NCI-H1417 (cell line): Measurements from ENCODE around the gene POU2F3.
A peak's percentile ranks its signal among the peaks of the same experiment; 100 is the strongest.

Experiments
- DNase-seq, 3 experiments: peaks; one replicate each; lab custom pipeline; 2025; lab: John Stamatoyannopoulos, UW

Gene POU2F3

DNA sequence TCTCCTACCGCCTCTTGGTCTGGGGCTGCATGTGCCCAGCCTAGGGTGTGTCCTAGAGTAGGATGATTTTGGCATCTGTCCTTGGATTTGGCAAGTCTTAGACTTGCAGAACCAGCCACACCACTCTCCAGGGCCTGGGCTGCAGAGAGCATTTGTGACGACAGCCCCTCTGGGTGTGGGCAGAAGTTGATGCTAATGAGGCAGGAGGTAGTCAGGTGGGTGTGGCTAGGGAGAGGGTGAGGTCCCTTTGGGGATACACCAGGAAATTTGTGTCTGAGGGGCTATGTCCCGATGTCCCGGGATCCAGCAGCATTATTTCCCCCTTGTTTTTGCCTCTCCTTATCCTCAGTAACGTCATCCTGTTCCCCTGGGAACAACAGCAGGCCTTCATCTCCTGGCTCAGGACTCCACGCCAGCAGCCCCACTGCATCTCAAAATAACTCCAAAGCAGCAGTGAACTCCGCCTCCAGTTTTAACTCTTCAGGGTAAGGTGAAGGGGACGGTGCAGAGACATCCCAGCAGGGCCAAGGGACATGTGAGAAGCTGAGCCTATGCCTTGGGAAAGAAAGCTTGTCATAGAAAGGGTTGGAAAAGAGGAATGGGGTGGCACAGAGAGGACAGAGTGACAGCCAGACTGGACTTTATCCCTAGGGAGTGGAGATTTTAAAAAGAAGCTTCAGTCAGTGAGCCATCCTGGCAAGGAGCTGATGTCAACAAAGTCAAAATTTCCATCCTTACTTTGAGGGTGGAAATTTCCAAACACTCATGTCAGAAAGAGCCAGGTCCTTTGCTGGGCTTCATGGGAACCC is 77.1 kb downstream of the POU2F3 start:
- DNase-seq: no peak

DNA sequence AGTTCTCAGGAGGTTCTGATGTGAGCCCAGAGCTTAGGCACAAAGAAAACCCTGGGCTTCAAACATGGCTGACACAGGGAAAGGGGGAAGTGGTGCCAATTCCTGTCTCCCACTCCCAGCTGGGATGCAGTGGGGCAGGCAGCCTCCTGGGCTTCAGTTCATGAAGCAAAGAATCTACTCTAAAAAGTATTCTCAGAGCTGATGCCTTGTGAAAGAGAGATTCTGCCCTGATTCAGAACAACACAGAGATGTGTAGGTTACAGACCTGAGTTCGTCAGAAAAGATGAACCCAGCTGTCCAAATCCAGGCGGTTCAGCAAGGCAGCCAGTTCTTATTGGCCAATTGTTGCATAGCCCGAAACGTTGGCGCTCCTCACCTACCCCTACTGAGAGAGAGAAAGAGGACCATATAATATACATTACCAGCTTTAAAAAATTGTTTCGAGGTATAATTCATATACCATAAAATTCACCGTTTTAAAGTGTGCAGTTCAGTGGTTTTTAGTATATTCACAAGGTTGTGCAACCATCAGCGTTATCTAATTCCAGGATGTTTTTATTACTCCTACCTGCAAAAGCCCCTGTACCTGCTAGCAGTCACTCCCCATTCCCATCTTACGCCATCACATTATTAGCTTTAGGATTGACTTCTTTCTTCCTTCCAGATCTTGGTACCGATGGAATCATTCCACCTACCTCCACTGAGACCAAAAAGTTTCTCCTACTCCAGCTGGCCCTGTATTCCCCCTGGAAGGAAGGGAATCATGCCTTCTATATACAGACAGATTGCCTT is 77.9 kb downstream of the POU2F3 start:
- no peak for DNase-seq

DNA sequence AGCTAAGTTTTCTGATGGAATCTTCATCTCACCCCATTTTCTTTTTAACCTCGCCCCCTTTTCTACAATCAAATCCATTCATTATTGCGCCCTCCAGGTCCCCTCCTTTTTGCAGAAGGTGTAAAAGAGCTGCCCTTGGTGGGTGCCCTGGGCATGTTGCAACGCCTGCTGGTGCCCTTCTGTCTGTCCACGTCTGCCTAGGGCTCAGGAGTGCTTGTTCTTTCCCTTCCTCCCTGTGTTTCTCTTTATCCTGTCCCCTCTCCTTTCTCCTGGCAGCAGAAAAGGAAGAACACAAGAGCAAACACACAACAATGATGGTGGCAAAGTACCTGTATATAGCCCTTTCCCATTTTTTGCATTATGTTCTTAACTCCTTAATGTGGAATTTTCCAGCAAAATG is 79.0 kb downstream of the POU2F3 start:
- no peak for DNase-seq

DNA sequence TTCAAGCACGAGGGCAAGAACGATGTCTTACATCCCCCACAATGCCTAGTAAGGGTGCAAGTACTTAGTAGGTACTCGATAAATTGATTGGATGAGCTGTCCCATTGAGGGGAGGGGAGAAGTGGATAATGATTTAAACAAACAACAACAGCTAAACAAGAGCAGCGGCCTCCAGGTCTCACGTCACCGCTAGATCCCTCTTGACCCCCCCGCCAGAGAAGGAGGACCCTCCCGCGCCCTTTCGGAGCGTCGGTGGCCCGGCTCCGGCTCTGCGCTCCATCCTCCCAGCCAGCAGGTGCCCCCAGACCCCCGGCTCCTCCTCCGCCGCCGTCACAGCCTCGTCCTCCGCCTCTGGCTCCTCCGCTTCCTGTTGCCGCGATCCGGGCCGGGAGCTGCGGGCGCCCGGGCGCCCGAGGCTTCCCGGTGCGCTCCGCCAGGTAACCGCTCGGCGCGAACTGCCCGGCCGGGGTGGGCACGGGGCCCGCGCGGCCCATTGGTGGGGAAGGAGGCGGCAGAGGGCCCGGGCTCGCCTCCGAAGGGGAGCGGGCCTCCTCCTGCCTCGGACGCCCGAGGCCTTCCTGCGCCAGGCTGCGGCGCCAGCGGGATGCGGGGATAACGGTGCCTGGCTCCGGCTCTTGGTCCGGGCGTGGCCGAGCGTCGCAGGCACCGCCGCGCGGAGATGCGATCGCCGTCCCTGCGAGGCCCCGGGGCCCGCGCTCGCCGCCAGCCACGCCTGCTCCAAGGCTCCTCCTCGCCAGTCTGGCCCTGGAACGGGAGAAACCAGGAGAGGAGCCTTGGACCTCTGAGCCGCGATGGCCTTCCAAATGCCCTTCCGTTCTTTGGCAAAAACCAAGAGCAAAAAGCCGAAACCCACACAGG is 85.2 kb downstream of the POU2F3 start, which contains the start of gene TLCD5:
Gene TLCD5 (plus strand): TSS at position 368 of the 879 bp plus-strand sequence. CDS start 2,143 bp downstream, outside the sequence.
- peak; percentile 63 to 95 (median 93) for DNase-seq

DNA sequence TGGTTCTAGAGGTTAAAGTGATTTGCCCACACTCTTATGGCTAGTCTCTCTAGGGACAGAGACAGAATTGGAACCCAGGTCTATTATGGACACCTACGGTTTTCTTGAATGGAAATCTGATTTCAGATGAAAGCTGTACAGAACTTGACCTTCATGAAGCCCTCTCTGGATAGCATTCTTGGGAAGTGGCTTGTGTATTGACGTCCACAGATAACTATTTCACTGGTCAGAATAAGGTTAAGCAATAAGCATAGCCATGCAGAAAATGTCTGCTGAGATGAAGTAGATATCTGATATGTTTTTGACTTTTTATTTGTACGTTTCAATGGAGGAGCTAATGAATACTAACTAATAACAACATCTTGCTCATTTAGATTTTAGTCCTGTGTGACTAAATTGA is 86.3 kb downstream of the POU2F3 start:
- DNase-seq: peak in 1 of 3 experiments; percentile 36

DNA sequence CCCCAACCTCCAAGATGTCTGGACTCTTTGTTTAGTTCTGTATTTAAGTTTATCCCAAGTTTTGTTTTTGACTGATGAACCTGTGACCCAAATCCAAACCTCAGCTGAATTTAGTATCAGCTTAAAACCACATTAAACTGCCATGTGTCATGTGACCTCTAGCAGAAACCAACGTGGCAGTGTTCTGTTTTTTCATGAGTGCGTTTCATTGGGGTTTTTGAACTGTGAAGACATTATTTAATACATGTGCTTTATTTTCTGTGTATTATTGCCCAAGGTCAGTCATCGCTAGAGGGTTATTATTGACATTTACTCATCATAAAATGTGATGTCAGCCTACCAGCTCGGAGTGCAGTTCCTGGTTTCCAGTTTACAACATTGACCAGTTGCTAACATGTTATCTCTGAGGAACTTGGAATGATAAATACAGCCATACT is 86.9 kb downstream of the POU2F3 start:
- no peak for DNase-seq

DNA sequence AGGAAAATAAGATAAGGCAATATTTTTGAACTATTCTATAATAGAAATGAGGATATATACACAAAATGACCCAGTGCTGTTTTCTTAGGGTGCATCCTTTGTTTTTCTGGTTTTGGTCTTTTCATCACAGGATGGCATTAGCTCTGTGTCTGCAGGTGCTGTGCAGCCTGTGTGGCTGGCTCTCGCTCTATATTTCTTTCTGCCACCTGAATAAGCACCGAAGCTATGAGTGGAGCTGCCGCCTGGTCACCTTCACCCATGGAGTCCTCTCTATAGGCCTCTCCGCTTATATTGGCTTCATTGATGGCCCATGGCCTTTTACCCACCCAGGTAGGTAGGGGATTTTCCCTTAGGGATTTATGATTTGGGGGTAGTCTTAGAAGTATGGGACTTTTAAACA is 87.4 kb downstream of the POU2F3 start:
- no peak for DNase-seq

DNA sequence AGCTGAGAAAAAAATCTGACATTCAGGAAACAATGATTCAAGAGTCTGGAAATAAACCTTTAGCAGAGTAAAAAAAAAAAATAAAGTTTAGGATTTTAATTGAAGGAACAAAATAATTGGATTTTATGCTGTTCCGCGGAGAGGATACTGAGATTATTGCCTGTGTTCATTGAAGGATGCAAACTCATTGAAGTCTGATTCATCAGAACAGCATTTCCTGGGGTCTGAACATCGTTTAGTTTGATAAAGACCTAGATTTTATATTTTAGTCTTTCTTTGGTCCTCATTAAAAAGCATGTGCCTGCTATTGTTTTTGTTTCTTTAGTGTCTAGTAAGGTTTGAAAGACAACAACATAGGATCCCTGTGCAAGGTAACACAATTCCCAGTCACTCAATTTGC is 89.6 kb downstream of the POU2F3 start:
- no peak for DNase-seq

DNA sequence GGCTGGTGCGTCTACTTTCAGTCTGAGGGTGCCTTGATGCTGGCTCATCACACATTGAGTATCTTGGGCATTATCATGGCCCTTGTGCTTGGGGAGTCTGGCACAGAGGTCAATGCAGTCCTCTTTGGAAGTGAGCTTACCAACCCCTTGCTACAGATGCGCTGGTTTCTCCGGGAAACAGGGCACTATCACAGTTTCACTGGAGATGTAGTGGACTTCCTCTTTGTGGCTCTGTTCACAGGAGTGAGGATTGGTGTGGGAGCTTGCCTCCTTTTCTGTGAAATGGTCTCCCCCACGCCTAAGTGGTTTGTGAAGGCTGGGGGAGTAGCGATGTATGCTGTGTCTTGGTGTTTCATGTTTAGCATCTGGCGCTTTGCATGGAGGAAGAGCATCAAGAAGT is 90.1 kb downstream of the POU2F3 start:
- no peak for DNase-seq

DNA sequence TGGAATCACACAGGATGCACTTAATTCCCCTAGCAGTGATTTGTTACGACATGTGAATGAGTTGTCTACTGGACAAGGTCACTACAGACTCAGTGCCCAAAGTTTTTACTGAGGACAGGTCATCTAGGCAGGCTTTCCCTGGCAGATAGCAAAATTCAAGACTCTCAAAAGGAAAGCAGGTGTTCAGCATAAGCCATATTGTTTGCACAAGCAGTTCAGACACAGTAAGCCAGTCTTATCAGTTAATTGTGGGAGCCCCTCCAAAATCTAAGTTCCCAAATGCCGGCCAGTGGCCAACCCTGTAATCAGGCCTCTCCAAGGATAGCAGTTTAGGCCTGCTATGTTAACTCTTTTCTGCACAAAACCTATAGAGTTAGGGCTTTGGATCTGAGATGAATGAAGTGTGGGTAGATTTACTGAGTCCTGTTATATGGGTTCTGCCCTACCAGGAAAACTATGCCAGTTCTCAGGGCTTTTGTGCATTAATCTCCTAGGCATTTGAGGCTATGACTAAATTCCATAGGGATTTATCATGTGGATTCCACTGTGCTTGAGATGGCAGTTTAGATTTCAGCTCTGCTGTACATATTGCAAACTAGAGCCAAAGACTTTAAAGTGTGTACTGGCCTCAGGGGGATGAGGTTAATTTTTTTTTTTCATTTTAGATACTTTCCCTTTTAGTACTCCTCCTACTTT is 91.5 kb downstream of the POU2F3 start:
- no peak for DNase-seq

DNA sequence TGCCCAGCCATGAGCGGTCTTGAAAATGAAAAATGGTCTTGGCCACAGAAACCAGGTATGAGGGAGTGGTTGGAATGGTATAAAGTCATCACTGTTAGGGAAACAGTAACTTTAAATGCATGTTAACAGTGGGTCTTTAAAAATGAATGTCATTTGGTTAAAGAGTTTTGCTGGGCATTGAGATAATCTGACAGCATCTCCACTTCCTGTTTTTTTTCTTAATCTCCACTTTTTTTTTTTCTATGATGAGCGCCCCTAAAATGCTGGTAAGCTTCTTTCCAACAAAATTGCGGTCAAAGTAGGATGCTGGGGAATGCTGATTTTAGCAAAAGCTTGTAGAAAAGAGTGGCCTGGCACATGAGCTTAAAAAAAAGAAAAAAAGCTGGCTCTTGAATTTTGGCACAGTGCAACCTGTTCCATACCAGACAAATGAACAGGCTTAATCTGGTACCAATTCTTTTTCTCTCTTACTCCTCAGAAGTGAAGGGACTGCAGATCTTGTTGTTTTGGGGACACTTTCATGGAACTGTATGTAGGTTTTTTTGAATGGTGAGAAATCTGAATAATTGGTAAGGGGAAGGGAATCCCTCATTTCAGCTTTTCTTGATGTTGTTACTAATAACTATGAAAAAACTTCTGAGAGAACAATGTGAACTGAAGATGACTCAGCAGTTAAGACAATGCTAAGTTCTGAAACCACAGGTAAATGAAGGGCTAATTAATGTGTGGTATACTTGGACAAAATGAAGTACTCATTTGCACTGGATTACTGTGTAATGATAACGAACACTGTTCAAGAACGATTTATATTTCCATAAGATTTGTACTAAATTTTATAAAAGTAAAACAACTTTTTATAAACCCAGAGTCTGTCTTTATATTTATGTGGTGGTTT is 93.1 kb downstream of the POU2F3 start:
- no peak for DNase-seq

DNA sequence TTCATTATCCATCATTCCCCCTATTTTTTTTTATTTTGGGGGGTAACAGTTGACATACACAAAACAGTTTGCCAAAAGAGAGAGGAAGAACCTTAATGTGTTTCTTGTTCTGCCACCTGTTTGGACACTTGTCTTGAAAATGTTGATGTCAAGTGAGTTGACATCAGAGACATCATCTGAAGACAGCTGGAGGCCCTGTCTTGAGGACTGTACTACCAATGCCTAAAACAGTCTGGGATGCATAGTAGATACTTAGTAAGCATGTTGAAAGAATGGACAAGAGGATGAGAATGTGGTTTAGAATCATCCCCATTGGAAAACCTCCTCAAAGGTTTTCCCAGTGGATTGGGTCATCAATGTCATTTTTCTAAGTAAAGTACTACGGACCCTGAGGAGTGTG is 93.9 kb downstream of the POU2F3 start:
- no peak for DNase-seq

DNA sequence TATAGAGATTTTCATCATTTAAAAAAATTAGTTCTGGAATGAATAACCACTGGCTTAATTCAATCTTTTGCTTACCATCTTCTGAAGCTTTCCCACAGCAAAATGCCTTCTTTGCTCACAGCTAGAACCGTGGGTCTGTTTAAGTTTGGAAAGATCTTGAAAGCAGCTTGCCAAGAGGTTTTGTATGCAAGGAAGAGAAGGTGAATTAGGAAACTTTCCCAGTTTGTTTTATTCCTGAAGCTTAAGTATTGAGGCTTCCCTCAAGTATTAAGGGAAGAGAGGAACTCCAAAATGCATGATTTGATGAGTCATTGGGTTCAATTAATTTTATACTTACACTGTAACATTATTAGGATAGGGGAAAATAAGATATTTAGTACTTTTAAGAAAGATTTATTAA is 94.4 kb downstream of the POU2F3 start:
- no peak for DNase-seq

DNA sequence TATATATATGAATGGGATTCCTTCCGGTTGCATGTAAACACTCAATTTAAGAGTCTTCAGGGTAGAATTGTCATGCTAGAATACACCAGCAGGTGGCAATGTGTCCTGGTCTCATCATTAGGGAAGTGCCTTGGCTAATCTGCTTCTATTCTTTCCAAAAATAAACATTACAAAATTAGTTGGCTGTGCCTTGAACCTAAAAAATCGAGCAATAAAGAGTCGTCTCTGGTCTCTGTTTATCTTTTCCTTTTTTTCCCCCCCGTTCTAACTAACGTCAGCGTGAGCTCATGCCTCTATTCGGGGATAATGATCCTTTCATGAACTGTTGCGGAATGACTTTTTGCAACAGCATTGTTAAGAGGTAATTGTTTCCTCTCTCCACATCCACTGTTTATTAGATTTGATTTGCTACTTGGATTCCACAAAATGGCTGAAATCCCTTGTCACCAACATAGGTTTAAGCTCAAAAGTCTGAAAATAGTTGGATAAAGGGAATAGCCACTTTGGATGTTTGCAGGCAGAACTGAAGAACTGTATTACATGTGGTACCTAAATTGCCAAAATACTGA is 95.0 kb downstream of the POU2F3 start:
- DNase-seq: peak; percentile 75 to 92 (median 84)

DNA sequence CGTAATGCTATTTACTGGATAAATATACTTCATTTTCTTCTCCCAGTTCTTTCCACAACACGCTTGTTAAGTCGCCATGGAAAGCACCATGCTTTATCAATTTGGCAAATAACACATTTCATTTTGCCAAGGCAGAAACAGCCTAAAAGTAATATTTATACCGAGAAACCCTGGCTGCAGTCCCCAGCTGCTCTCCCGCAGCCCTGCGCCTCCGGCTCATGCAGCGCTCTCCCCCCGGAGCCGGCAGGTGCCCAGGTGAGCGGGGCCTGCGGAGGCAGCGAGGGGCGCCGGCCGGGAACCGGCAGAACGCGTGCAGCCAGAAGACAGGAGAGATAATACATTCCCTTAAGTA is 95.6 kb downstream of the POU2F3 start:
- DNase-seq: peak in 2 of 3 experiments; percentile 60 to 91

DNA sequence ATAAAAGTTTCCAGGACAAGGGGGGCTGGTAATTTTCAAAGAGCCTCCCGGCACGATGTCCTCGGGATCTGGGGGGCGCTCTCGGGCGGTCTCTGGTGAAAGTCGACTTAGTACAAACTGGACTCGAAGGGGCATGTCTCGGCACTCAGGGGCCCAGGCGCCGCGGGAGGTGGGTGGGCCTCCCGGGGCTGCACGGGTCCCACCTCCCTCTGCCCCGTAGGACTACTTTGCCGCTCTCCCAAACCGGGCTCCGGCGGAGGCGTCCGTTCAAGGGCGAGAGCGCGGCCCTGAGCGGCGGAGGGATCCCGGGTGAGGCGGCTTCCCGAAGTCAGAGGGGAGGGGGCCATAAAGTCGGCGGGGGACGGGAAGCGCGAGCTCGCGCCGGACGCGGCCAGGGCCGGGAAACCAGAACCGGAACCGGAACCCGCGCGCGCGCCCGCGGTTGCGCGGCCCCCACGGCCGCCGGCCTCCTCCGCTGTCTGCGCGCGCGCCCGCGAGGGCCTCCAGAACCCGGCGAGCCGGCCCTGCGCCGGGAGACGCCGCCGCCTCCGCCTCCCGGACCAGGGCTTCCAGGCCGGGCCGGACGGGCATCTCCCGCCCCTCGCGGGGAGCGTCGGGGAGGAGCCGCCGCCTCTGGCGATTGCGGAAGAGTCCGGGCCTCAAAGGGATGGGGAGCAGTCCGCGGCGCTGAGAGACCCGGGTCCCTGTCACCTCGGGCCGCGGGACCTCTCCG is 96.1 kb downstream of the POU2F3 start, which contains the start of gene ARHGEF12:
Gene ARHGEF12 (plus strand): TSS at position 506 of the 733 bp plus-strand sequence. CDS start 831 bp downstream, outside the sequence.
- peak; percentile 97 to 98 (median 97) for DNase-seq

DNA sequence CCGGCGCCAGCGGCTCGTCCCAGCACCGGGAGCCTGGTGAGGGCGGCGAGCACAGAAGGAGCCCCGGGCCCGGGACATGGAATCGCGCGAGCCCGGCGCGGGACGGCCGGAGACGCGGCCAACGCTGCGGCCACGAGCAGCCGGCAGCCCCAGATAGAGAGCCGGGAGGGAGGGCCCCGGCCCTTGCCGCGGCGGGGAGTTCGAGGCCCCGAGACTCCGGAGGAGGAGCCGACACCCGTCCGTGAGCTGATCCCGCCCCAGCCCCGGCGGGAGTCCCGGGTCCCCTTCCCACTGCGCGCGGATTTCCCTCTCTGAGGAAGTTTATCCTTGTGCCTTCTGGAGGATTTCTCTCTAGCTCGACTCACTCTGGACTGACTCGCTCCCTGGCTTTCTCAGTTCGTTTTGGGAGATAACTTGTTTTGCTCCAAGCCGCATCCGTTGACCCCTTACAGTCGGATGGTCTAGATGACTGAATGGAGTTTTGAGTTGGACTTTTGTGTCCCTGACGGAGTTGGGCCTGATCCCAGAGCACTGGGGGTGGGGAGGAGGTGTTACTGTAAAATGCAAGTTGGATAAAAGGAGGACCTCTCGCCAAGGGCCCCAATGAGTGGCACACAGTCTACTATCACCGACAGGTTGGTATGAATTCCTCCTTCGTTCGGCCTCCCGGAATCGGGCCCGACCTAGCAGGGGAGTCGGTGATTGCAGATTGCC is 96.9 kb downstream of the POU2F3 start:
- peak in 2 of 3 experiments; percentile 44 to 82 for DNase-seq

DNA sequence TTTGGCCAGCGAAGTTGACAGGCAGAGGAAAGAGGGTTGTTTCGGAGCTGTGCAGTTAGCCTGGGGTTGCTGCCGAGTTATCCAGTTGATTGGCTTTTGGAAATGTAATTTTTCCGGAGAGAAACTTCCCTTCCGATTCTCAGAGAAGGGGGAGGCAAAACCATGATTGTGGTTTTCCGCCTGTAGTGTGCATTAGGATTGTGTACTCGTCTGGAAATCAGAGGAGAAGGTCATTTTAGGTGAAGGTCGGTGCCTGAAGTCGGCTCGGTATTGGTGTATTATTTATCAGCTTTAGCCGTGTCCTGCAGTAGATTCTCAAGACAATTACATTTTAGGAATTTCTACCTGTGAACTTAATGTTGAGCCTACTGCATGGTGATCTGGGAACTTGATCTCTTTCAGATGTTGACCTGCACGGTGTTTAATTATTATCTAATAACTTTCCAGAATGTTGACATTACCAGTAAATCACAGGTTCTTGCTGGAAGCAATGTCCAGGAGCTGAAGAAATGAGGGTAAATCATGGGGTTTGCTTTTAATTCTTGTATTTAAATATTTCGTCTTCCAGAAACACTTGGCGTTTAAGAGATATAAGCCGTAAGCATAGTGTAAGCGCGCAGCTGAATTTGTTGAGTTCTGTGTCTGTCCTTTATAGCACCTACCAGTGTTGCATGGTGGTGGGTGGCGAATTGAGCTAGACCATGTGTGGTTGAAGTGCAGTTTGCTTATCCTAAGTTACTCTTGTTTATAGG is 97.6 kb downstream of the POU2F3 start:
- peak; percentile 24 to 74 (median 64) for DNase-seq
